Mesenchymal stem cell (in vitro differentiated cells and primary cell): ENCODE measurements around the gene FOXP1.
A peak's percentile ranks its signal among the peaks of the same experiment; 100 is the strongest.

Experiments
- DNase-seq: peaks from one replicate; pipeline ENCODE4 v3.0.0-alpha.2; 2013
- H2AFZ ChIP-seq: one replicate; pipeline ENCODE4 v1.6.1; 2013; ENCODE audit warnings: low read depth, mild to moderate bottlenecking, control low read depth, inconsistent platforms, low read length, moderate library complexity
- H2AK5ac ChIP-seq: 2 replicates; pipeline ENCODE4 v1.6.1; 2013; ENCODE audit warnings: low read length, moderate library complexity, mild to moderate bottlenecking, inconsistent platforms; ENCODE audit not compliant: severe bottlenecking
- H2BK120ac ChIP-seq: one replicate; pipeline ENCODE4 v1.6.1; 2013; ENCODE audit warnings: low read depth, mild to moderate bottlenecking, inconsistent platforms, low read length, moderate library complexity
- H2BK12ac ChIP-seq, 2 experiments: one replicate each; pipeline ENCODE4 v1.6.1; 2013; ENCODE audit warnings: inconsistent platforms in 2 of 2, low read length in 2 of 2, mild to moderate bottlenecking in 2 of 2, moderate library complexity in 2 of 2, control low read depth in 1 of 2
- H2BK15ac ChIP-seq: one replicate; pipeline ENCODE4 v1.6.1; 2013; ENCODE audit warnings: mild to moderate bottlenecking, low read depth, inconsistent platforms; ENCODE audit not compliant: poor library complexity, severe bottlenecking
- H2BK5ac ChIP-seq: 2 replicates; pipeline ENCODE4 v1.6.1; 2013; ENCODE audit warnings: low read depth, mild to moderate bottlenecking, low read length, control low read depth, inconsistent platforms; ENCODE audit not compliant: poor library complexity, severe bottlenecking
- H3K14ac ChIP-seq, 2 experiments: one replicate each; pipeline ENCODE4 v1.6.1; 2013; ENCODE audit warnings: inconsistent platforms in 2 of 2, low read length in 2 of 2, control low read depth in 1 of 2, mild to moderate bottlenecking in 1 of 2, moderate library complexity in 1 of 2
- H3K18ac ChIP-seq, 2 experiments: one replicate each; pipeline ENCODE4 v1.6.1; 2013; ENCODE audit warnings: inconsistent platforms in 2 of 2, low read length in 2 of 2, control low read depth in 1 of 2, low read depth in 1 of 2, mild to moderate bottlenecking in 1 of 2
- H3K23ac ChIP-seq, 2 experiments: one replicate each; pipeline ENCODE4 v1.6.1; 2013; ENCODE audit warnings: inconsistent platforms in 2 of 2, low read length in 2 of 2, mild to moderate bottlenecking in 2 of 2, moderate library complexity in 2 of 2, control low read depth in 1 of 2
- H3K27ac ChIP-seq: 2 replicates; pipeline ENCODE4 v1.5.1; 2013; ENCODE audit warnings: mild to moderate bottlenecking, moderate library complexity, low read length, control low read depth, inconsistent platforms; ENCODE audit not compliant: poor library complexity, severe bottlenecking
- H3K27me3 ChIP-seq, 2 experiments: 2 replicates each; pipeline versions ENCODE4 v1.6.1 to v1.7.0; 2013; ENCODE audit warnings: low read length in 2 of 2, mild to moderate bottlenecking in 2 of 2, moderate library complexity in 2 of 2, control low read depth in 1 of 2, inconsistent platforms in 1 of 2; ENCODE audit not compliant: control insufficient read depth in 1 of 2, insufficient read depth in 1 of 2
- H3K36me3 ChIP-seq, 2 experiments: 2 replicates each; pipeline versions ENCODE4 v1.6.1 to v1.7.0; 2013; ENCODE audit warnings: low read length in 2 of 2, control low read depth in 1 of 2, inconsistent platforms in 1 of 2, low read depth in 1 of 2, mild to moderate bottlenecking in 1 of 2; ENCODE audit not compliant: insufficient read depth in 2 of 2, control insufficient read depth in 1 of 2
- H3K4ac ChIP-seq, 2 experiments: one replicate each; pipeline ENCODE4 v1.6.1; 2013; ENCODE audit warnings: inconsistent platforms in 2 of 2, low read length in 2 of 2, mild to moderate bottlenecking in 2 of 2, moderate library complexity in 2 of 2, control low read depth in 1 of 2, low read depth in 1 of 2
- H3K4me1 ChIP-seq: 2 replicates; pipeline ENCODE4 v1.6.1; 2013; ENCODE audit warnings: low read depth, low read length, control low read depth; ENCODE audit not compliant: control insufficient read depth, insufficient read depth
- H3K4me2 ChIP-seq: 2 replicates; pipeline ENCODE4 v1.6.1; 2013; ENCODE audit warnings: low read length, mild to moderate bottlenecking, inconsistent platforms; ENCODE audit not compliant: poor library complexity, severe bottlenecking
- H3K4me3 ChIP-seq, 2 experiments: 2 replicates each; pipeline versions ENCODE4 v1.5.1 to v1.7.0; 2013; ENCODE audit warnings: low read length in 2 of 2, mild to moderate bottlenecking in 2 of 2, control low read depth in 1 of 2, low read depth in 1 of 2; ENCODE audit not compliant: insufficient read depth in 1 of 2
- H3K79me1 ChIP-seq: replicated peaks from 2 replicates; pipeline ENCODE4 v1.6.1; 2013; ENCODE audit warnings: mild to moderate bottlenecking, control low read depth, low read length, inconsistent platforms; ENCODE audit not compliant: poor library complexity, severe bottlenecking
- H3K9ac ChIP-seq: 2 replicates; pipeline ENCODE4 v1.7.0; 2013; ENCODE audit warnings: mild to moderate bottlenecking, low read length, moderate library complexity
- H3K9me3 ChIP-seq: 2 replicates; pipeline ENCODE4 v1.7.0; 2013; ENCODE audit warnings: mild to moderate bottlenecking, low read length; ENCODE audit not compliant: control insufficient read depth
- H4K8ac ChIP-seq: one replicate; pipeline ENCODE4 v1.6.1; 2013; ENCODE audit warnings: inconsistent platforms, mild to moderate bottlenecking, low read length, moderate library complexity
- H4K91ac ChIP-seq: one replicate; pipeline ENCODE4 v1.6.1; 2013; ENCODE audit warnings: mild to moderate bottlenecking, low read length, inconsistent platforms
- WGBS: methylation state at CpG from one replicate; pipeline ENCODE4 v1.1.7; 2013; ENCODE audit warnings: mixed read lengths; 5-methylcytosine and 5-hydroxymethylcytosine counted together

Gene FOXP1

DNA sequence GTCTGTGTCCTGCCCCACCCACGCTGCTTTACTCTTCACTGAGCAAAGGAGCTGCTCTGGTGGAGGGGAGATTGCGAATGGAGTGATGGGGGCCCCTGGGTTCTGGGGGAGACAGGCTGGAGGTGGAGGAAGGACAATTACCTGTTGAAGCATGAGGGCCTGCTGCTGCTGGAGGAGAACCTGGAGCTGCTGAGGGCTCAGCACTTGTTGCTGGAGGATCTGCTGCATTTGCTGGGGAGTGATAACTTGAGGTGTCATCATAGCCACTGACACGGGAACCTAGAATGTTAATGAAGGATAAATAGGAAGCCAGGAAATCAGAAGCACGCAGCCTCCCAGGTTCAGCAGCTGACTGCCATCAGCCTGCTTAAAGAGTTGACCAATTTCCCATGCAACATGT, 530.0 kb downstream of the FOXP1 start:
- WGBS = 95% methylated on average over 3 of the region's 4 CpGs
- Histone ChIP-seq H2AFZ (no peak overlapping the region), H2BK15ac (no peak overlapping the region), H3K27me3 (no peaks in the 10 kb centered on the region), H3K4me1 (peaks cover 17% of the 10 kb centered on the region), H2BK120ac (no peak overlapping the region), H2BK5ac (no peak overlapping the region), H3K23ac (peak overlapping the region in 1 of 2 experiments; percentile 9), H3K14ac (peak overlapping the region in 1 of 2 experiments; percentile 26), H4K8ac (no peak overlapping the region), H3K4me2 (no peak overlapping the region), H2BK12ac (peak overlapping the region in 1 of 2 experiments; percentile 15), H3K4me3 (no peak overlapping the region), H3K79me1 (peaks cover 19% of the 10 kb centered on the region), H3K9ac (no peak overlapping the region), H3K9me3 (no peaks in the 10 kb centered on the region), H2AK5ac (peak overlapping the region; percentile 47), H3K18ac (peak overlapping the region; percentile 28 to 56), H3K4ac (peak overlapping the region in 1 of 2 experiments; percentile 3), H4K91ac (no peak overlapping the region), H3K27ac (no peak overlapping the region), H3K36me3 (peaks cover 10 to 62% of the 10 kb centered on the region in 2 experiments)
- DNase-seq = no peak

DNA sequence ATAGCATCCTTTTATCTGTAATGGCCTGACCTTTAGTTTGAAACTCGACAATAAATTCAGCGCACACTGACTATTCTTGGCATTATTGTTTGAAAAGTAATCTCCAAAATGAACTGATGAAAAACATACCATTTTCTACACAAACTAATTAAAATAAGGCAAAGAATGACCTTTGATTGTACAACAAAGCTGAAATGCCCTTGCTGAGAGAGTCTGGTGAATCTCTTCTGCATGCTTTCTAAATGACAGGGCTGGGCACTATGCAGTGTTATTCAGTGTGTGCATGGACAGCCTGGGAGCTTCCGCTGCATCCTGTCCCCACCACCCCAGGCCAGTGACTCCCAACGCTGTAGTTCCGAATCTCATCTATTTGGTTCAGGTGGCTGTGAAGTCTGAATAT, 530.8 kb downstream of the FOXP1 start:
- WGBS = 40% methylated on average over 2 of the region's 5 CpGs

DNA sequence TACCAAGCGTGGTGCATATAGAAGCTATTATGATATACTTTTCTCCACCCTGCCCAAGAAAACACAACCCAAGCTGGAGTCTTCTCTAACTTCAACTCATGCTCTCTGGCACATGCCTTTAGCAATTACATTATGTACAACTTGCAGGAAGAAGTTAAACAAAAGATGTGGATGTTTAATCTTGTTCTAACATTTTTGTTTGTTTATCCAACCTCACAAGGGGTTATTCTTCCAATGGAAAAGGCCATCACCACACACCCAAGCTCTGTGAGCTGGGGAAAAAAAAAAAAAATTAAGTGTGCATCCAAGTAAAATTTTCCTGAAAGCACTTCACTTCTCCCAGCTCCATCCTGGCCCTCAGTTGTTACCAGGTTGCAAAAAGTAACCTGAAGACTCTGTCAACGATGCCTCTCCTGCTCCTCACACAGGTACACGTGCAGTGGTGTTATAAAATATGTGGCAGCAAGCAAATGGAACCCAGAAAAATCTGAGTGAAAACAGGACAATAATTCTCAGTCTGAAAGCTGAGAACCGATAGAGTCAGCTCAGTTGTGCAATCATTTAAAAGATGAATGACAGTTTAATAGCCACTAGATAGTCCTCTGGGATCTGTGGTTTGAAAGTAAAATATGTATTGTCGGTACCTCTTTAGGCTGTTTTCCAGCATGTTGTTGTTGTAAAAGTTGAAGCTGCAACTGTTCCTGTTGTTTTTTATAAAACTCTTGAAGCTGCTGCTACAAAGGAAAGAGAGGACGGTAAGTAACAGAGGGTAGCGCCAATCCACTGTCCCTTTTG, 531.4 kb downstream of the FOXP1 start:
- H3K4ac ChIP-seq = peak overlapping the region in 1 of 2 experiments; percentile 15
- H2BK5ac ChIP-seq = no peak overlapping the region
- no peak overlapping the region for H2BK120ac ChIP-seq
- DNase-seq = no peak
- no peak overlapping the region for H3K14ac ChIP-seq
- H3K27ac ChIP-seq = peak overlapping the region; percentile 49
- H3K36me3 ChIP-seq = peaks cover 10 to 76% of the 10 kb centered on the region in 2 experiments
- H3K79me1 ChIP-seq = peaks cover 21% of the 10 kb centered on the region
- peak overlapping the region; percentile 30 for H3K9ac ChIP-seq
- 33% methylated on average over 5 of the region's 7 CpGs for whole genome bisulfite sequencing
- no peak overlapping the region for H3K4me2 ChIP-seq
- no peak overlapping the region for H2AFZ ChIP-seq
- H2BK12ac ChIP-seq = no peak overlapping the region
- peak overlapping the region in 1 of 2 experiments; percentile 0 for H3K4me3 ChIP-seq
- peak overlapping the region in 1 of 2 experiments; percentile 78 for H3K18ac ChIP-seq
- H2BK15ac ChIP-seq = no peak overlapping the region
- H3K23ac ChIP-seq = no peak overlapping the region
- H2AK5ac ChIP-seq = peak overlapping the region; percentile 20
- H3K27me3 ChIP-seq = no peaks in the 10 kb centered on the region
- peaks cover 15% of the 10 kb centered on the region for H3K4me1 ChIP-seq
- H3K9me3 ChIP-seq = no peaks in the 10 kb centered on the region
- H4K8ac ChIP-seq = no peak overlapping the region
- no peak overlapping the region for H4K91ac ChIP-seq

More for the DNA sequence above, 530.8 kb downstream of the FOXP1 start:
- Histone ChIP-seq H3K4me2 (no peak overlapping the region), H3K9ac (peak overlapping the region; percentile 30), H3K4ac (no peak overlapping the region), H2BK12ac (no peak overlapping the region), H3K79me1 (peaks cover 19% of the 10 kb centered on the region), H3K18ac (peak overlapping the region in 1 of 2 experiments; percentile 29), H3K4me1 (peaks cover 17% of the 10 kb centered on the region), H4K91ac (no peak overlapping the region), H2BK5ac (no peak overlapping the region), H3K9me3 (no peaks in the 10 kb centered on the region), H2BK15ac (no peak overlapping the region), H4K8ac (peak overlapping the region; percentile 28), H2AK5ac (peak overlapping the region; percentile 59), H3K27ac (peak overlapping the region; percentile 22), H3K36me3 (peaks cover 10 to 70% of the 10 kb centered on the region in 2 experiments), H3K4me3 (peak overlapping the region in 1 of 2 experiments; percentile 0), H3K14ac (no peak overlapping the region), H3K23ac (no peak overlapping the region), H3K27me3 (no peaks in the 10 kb centered on the region), H2BK120ac (no peak overlapping the region), H2AFZ (no peak overlapping the region)
- no peak for DNase-seq

DNA sequence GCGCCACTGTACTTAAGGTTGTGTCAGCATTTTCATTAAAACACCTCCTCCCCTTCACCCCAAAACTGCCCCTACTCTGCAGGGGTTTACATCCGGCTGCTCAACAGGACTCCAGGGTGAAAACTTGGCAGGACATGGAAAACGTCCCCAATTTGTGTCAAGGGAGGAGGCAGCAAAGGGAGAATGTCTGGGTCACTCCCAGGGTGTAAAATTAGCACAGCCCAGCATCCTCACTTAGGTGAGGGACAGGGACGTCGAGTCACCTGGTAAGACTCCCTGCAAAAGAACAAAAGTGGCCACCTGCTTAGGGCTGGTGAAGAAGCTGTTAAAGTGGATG, 532.3 kb downstream of the FOXP1 start:
- 47% methylated on average over 5 of the region's 5 CpGs for WGBS
- H3K18ac ChIP-seq = peak overlapping the region in 1 of 2 experiments; percentile 76

More for the DNA sequence above, 532.3 kb downstream of the FOXP1 start:
- H2AK5ac ChIP-seq = peak overlapping the region; percentile 17
- H3K4ac ChIP-seq = no peak overlapping the region
- H4K8ac ChIP-seq = no peak overlapping the region
- H3K36me3 ChIP-seq = peaks cover 13 to 85% of the 10 kb centered on the region in 2 experiments
- H3K27ac ChIP-seq = peak overlapping the region; percentile 81
- H3K4me3 ChIP-seq = no peak overlapping the region
- H4K91ac ChIP-seq = no peak overlapping the region
- no peaks in the 10 kb centered on the region for H3K27me3 ChIP-seq
- peaks cover 25% of the 10 kb centered on the region for H3K79me1 ChIP-seq
- no peak overlapping the region for H3K9ac ChIP-seq
- H2AFZ ChIP-seq = no peak overlapping the region
- H2BK120ac ChIP-seq = no peak overlapping the region
- H3K4me2 ChIP-seq = no peak overlapping the region
- H2BK12ac ChIP-seq = peak overlapping the region in 1 of 2 experiments; percentile 91
- no peaks in the 10 kb centered on the region for H3K9me3 ChIP-seq
- H2BK15ac ChIP-seq = peak overlapping the region; percentile 6
- no peak for DNase-seq
- no peak overlapping the region for H3K23ac ChIP-seq
- no peak overlapping the region for H2BK5ac ChIP-seq
- H3K4me1 ChIP-seq = peaks cover 17% of the 10 kb centered on the region
- H3K14ac ChIP-seq = no peak overlapping the region
